ENCODE data around the gene VSIG10L2. TPM values are rescaled to one million over a fixed set of nuclear protein-coding genes. Genes with fewer than 3 reads are reported as not detected.

The VSIG10L2 gene
- total RNA-seq, 4 donors from 2014 or later = not detected

GRCh38 chr11:125960771-125961170 lies 14.9 kb downstream of the VSIG10L2 start:
- TF ChIP-seq CTCF (IDR thresholded peaks at IDR 0.05; ENCODE audit: low read depth) = no peak

- no peak for TF ChIP-seq CTCF (IDR thresholded peaks at IDR 0.05; ENCODE audit: low read depth)
Measured at GRCh38 chr11:125967515-125967914, 21.7 kb downstream of the VSIG10L2 start.

- TF ChIP-seq CTCF (IDR thresholded peaks at IDR 0.05; ENCODE audit: low read depth) = no peak
Measured at GRCh38 chr11:125968354-125968753, 22.5 kb downstream of the VSIG10L2 start.

GRCh38 chr11:125971618-125972017 lies 25.8 kb downstream of the VSIG10L2 start:
- TF ChIP-seq CTCF (IDR thresholded peaks at IDR 0.05; ENCODE audit: low read depth) = no peak

DNA sequence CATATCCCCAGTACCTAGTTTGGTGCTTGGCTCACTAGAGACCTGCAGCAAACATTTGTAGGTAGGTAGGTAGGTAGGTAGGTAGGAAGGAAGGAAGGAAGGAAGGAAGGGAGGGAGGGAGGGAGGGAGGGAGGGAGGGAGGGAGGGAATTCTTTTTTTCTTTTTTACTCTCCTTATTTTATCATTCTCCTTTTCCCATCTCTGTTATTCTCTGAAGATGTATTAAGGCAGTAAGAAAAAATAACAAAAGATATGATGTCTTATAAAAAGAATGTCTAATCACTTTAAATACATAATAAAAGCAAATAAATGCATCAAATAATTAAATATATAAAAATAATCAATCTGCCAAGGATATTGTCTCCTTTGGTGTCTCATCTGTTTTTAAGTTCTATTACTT lies 28.4 kb downstream of the VSIG10L2 start:
- TF ChIP-seq CTCF (IDR thresholded peaks at IDR 0.05; ENCODE audit: low read depth) = no peak

GRCh38 chr11:125975634-125976033 lies 29.8 kb downstream of the VSIG10L2 start:
- TF ChIP-seq CTCF (IDR thresholded peaks at IDR 0.05; ENCODE audit: low read depth) = no peak

GRCh38 chr11:125976156-125976555 lies 30.3 kb downstream of the VSIG10L2 start:
- no peak for TF ChIP-seq CTCF (IDR thresholded peaks at IDR 0.05; ENCODE audit: low read depth)
